ENCODE results near the gene C9orf153.

C9orf153 gene

GRCh38 chr9:86185872-86186271, 73.6 kb downstream of the C9orf153 start:
- DNase-seq, result no peak

- DNase-seq, result no peak
These were observed 75.3 kb downstream of the C9orf153 start for GRCh38 chr9:86184138-86184524.

- no peak for DNase-seq
These were observed 76.0 kb downstream of the C9orf153 start for GRCh38 chr9:86183229-86184137.

GRCh38 chr9:86181379-86182315, 77.8 kb downstream of the C9orf153 start:
- DNase-seq, result no peak

- DNase-seq, result no peak
These were observed 81.0 kb downstream of the C9orf153 start for GRCh38 chr9:86178503-86178902.

- DNase-seq, result no peak
These were observed 81.5 kb downstream of the C9orf153 start for GRCh38 chr9:86177995-86178394.

GRCh38 chr9:86176468-86176867, 83.0 kb downstream of the C9orf153 start:
- no peak for DNase-seq

GRCh38 chr9:86175743-86176456, 83.6 kb downstream of the C9orf153 start:
- DNase-seq, result no peak

GRCh38 chr9:86175223-86175622, 84.2 kb downstream of the C9orf153 start:
- no peak for DNase-seq

Measured in right forelimb (tissue), 1 donor.